Gastrocnemius medialis (tissue), 4 donors: Measurements from ENCODE around the gene CDH8.

ENCODE experiments used
- POLR2A ChIP-seq, 2 donors: fragments of 450-650 bp; IDR thresholded peaks; one replicate each; pipeline ENCODE4 v1.6.1; 2017; ENCODE audit warnings: antibody characterized with exemption in 2 of 2, mild to moderate bottlenecking in 2 of 2, moderate library complexity in 2 of 2
- TF ChIP-seq, protein P1 (sequence below), 5 experiments: fragments of 450-650 bp in 3 of 5; fragments of 200-600 bp in 2 of 5; sonication (generic) in 2 of 5; IDR thresholded peaks in 4 of 5; conservative IDR thresholded peaks in 1 of 5; 1 replicate in 4 of 5; 2 replicates in 1 of 5; pipeline ENCODE4 v1.5.1; 2016 to 2019; ENCODE audit warnings: antibody characterized with exemption in 5 of 5, mild to moderate bottlenecking in 3 of 5, moderate library complexity in 3 of 5

- TF ChIP-seq, protein P1, sequence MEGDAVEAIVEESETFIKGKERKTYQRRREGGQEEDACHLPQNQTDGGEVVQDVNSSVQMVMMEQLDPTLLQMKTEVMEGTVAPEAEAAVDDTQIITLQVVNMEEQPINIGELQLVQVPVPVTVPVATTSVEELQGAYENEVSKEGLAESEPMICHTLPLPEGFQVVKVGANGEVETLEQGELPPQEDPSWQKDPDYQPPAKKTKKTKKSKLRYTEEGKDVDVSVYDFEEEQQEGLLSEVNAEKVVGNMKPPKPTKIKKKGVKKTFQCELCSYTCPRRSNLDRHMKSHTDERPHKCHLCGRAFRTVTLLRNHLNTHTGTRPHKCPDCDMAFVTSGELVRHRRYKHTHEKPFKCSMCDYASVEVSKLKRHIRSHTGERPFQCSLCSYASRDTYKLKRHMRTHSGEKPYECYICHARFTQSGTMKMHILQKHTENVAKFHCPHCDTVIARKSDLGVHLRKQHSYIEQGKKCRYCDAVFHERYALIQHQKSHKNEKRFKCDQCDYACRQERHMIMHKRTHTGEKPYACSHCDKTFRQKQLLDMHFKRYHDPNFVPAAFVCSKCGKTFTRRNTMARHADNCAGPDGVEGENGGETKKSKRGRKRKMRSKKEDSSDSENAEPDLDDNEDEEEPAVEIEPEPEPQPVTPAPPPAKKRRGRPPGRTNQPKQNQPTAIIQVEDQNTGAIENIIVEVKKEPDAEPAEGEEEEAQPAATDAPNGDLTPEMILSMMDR (IDR thresholded peaks at IDR 0.05 in 4 of 5, conservative IDR thresholded peaks at IDR 0.05 in 1 of 5) = no peak
- no peak for TF ChIP-seq POLR2A (IDR thresholded peaks at IDR 0.05)
Observed at GRCh38 chr16:62018301-62019060, 17.8 kb downstream of the CDH8 start.
